ENCODE data around the gene SGSM1.

GRCh38 chr22:24836282-24836681 lies 30.3 kb downstream of the SGSM1 start:
- TF ChIP-seq CTCF (conservative IDR thresholded peaks at IDR 0.05; ENCODE audit: low read length) (no peak), EZH2phosphoT487 (IDR thresholded peaks at IDR 0.05; ENCODE audit: borderline replicate concordance) (no peak)
